ENCODE results near the gene TIGD6.

- no peak for TF ChIP-seq CTCF (IDR thresholded peaks at IDR 0.05; ENCODE audit: insufficient read depth, low read length, poor library complexity, severe bottlenecking)
- TF ChIP-seq EZH2phosphoT487 (conservative IDR thresholded peaks at IDR 0.05; ENCODE audit: low read length) = no peak
Observed at GRCh38 chr5:149963729-149964128, 36.7 kb downstream of the TIGD6 start.
